ENCODE results near the gene ECM1. TPM values are rescaled to one million over a fixed set of nuclear protein-coding genes. Genes with fewer than 3 reads are reported as not detected.

Gene ECM1
- total and polyA plus RNA-seq, 7 donors, result 1.8 to 8.5 (median 3.6) TPM

DNA sequence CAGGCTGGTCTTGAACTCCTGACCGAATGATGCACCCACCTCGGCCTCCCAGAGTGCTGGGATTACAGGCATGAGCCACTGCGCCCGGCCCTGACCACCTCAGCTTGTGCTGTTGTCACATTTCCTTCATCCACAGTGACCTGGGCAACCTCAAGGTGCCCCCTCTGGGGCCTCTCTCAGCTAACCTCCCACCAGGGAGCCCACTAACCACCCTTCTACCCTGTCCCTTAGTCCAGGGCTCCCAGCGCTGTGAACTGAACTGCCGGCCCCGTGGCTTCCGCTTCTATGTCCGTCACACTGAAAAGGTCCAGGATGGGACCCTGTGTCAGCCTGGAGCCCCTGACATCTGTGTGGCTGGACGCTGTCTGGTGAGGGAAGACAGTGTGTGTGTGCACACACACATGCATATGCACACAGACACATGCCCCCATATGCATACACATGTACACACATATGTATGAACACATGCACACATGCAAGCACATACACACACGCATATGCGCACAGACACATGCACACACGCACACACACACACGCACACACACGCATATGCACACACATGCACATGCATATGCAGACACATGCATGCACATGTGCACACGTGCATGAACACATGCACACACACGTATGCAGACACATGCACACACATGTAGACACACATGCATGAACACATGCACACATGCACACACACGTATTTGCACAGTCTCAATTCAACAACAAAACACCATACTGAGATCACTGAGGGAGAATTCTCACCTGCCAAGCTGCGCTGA is 47.5 kb downstream of the ECM1 start:
- Histone ChIP-seq H3K27ac (no peak overlapping the region), H3K36me3 (ENCODE audit: insufficient read depth in 1 of 2, low read depth in 1 of 2) (peaks cover 0 to 27% of the 10 kb centered on the region in 2 donors), H3K9me3 (no peaks in the 10 kb centered on the region), H3K4me1 (peaks cover 20% of the 10 kb centered on the region), H3K4me3 (no peak overlapping the region), H3K27me3 (ENCODE audit: insufficient read depth in 3 of 3, low read length in 2 of 3) (no peaks in the 10 kb centered on the region)
- 82 to 87% (median 84%) methylated on average over 19 of the region's 19 CpGs for WGBS, 3 donors
- intact Hi-C loops (cut with DNase I), result loop anchor here in 1 of 2 donors (5.0 kb wide), 1 partner anchor 88 kb away; no protein-coding TSS in a partner anchor
- TF ChIP-seq CTCF (IDR thresholded peaks at IDR 0.05), result no peak
- DNase-seq, result no peak
- ATAC-seq, result no peak

- Histone ChIP-seq H3K9me3 (no peaks in the 10 kb centered on the region), H3K27me3 (ENCODE audit: insufficient read depth in 3 of 3, low read length in 2 of 3) (no peaks in the 10 kb centered on the region), H3K4me3 (no peak overlapping the region), H3K27ac (no peak overlapping the region), H3K4me1 (peaks cover 22% of the 10 kb centered on the region), H3K36me3 (ENCODE audit: insufficient read depth in 1 of 2, low read depth in 1 of 2) (peaks cover 0 to 27% of the 10 kb centered on the region in 2 donors)
- DNase-seq, result peak in 1 of 2 donors; percentile 48
- ATAC-seq, result no peak
- WGBS, 3 donors, result 71 to 78% (median 74%) methylated on average over 22 to 26 of the region's 26 CpGs
- no peak for TF ChIP-seq CTCF (IDR thresholded peaks at IDR 0.05)
- intact Hi-C loops (cut with DNase I), result loop anchor here in 1 of 2 donors (5.0 kb wide), 1 partner anchor 89 kb away; no protein-coding TSS in a partner anchor
These were observed 48.3 kb downstream of the ECM1 start for GRCh38 chr1:150555971-150556865.

GRCh38 chr1:150557065-150557600 is 49.2 kb downstream of the ECM1 start:
- H3K4me1 ChIP-seq, result peaks cover 22% of the 10 kb centered on the region
- no peak for TF ChIP-seq CTCF (IDR thresholded peaks at IDR 0.05)
- no peak overlapping the region for H3K4me3 ChIP-seq
- no peaks in the 10 kb centered on the region for H3K27me3 ChIP-seq (ENCODE audit: insufficient read depth in 3 of 3, low read length in 2 of 3)
- 88 to 89% (median 89%) methylated on average over 17 to 26 of the region's 26 CpGs for WGBS, 3 donors
- no peak for ATAC-seq
- intact Hi-C loops (cut with DNase I), result loop anchor here in 1 of 2 donors (5.0 kb wide), 1 partner anchor 90 kb away; no protein-coding TSS in a partner anchor
- peaks cover 0 to 27% of the 10 kb centered on the region in 2 donors for H3K36me3 ChIP-seq (ENCODE audit: insufficient read depth in 1 of 2, low read depth in 1 of 2)
- peak in 1 of 2 donors; percentile 51 for DNase-seq
- H3K27ac ChIP-seq, result no peak overlapping the region
- no peaks in the 10 kb centered on the region for H3K9me3 ChIP-seq

DNA sequence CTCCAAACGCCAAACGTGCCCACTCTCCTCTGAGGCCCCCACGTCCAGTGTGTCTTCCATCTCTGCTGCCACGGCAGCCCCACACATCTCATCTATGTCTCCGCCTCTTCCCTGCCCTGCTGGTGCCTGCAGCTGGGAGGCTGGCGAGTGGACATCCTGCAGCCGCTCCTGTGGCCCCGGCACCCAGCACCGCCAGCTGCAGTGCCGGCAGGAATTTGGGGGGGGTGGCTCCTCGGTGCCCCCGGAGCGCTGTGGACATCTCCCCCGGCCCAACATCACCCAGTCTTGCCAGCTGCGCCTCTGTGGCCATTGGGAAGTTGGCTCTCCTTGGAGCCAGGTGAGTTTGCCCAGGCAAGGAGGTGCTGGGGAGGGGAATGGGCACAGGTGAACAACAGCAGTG is 49.9 kb downstream of the ECM1 start:
- ATAC-seq, result no peak
- intact Hi-C loops (cut with DNase I), result loop anchor here in 1 of 2 donors (5.0 kb wide), 1 partner anchor 91 kb away; no protein-coding TSS in a partner anchor
- Histone ChIP-seq H3K36me3 (ENCODE audit: insufficient read depth in 1 of 2, low read depth in 1 of 2) (peaks cover 0 to 27% of the 10 kb centered on the region in 2 donors), H3K4me1 (peaks cover 25% of the 10 kb centered on the region), H3K4me3 (no peak overlapping the region), H3K27me3 (ENCODE audit: insufficient read depth in 3 of 3, low read length in 2 of 3) (no peaks in the 10 kb centered on the region), H3K27ac (no peak overlapping the region), H3K9me3 (no peaks in the 10 kb centered on the region)
- 72 to 82% (median 73%) methylated on average over 15 of the region's 15 CpGs for WGBS, 3 donors
- no peak for TF ChIP-seq CTCF (IDR thresholded peaks at IDR 0.05)
- DNase-seq, result peak in 1 of 2 donors; percentile 51
